Parathyroid adenoma (tissue), 2 donors: ENCODE measurements around the gene ST8SIA2.

ENCODE experiments used
- H2AFZ ChIP-seq: fragments of 300-600 bp; sonication (generic); one replicate; pipeline ENCODE4 v1.7.0; 2017; ENCODE audit warnings: antibody characterized with exemption, mild to moderate bottlenecking
- H3K27ac ChIP-seq: fragments of 300-600 bp; sonication (generic); one replicate; pipeline ENCODE4 v1.7.0; 2017
- H3K27me3 ChIP-seq: fragments of 300-600 bp; sonication (generic); one replicate; pipeline ENCODE4 v1.7.0; 2017; ENCODE audit warnings: low read length; ENCODE audit not compliant: control insufficient read depth, insufficient read depth
- H3K36me3 ChIP-seq: fragments of 300-600 bp; sonication (generic); one replicate; pipeline ENCODE4 v1.7.0; 2017; ENCODE audit warnings: low read length; ENCODE audit not compliant: control insufficient read depth, insufficient read depth
- H3K4me1 ChIP-seq: fragments of 300-600 bp; sonication (generic); one replicate; pipeline ENCODE4 v1.7.0; 2017; ENCODE audit warnings: control low read depth
- H3K4me2 ChIP-seq: fragments of 300-600 bp; sonication (generic); one replicate; pipeline ENCODE4 v1.7.0; 2017; ENCODE audit warnings: low read length
- H3K4me3 ChIP-seq: fragments of 300-600 bp; sonication (generic); one replicate; pipeline ENCODE4 v1.7.0; 2017; ENCODE audit warnings: low read depth, low read length
- H3K79me2 ChIP-seq: fragments of 300-600 bp; sonication (generic); one replicate; pipeline ENCODE4 v1.7.0; 2017; ENCODE audit warnings: control low read depth
- H3K9ac ChIP-seq: fragments of 300-600 bp; sonication (generic); one replicate; pipeline ENCODE4 v1.7.0; 2017; ENCODE audit warnings: mild to moderate bottlenecking
- H3K9me3 ChIP-seq: fragments of 300-600 bp; sonication (generic); one replicate; pipeline ENCODE4 v1.7.0; 2017; ENCODE audit warnings: low read length; ENCODE audit not compliant: control insufficient read depth
- CTCF ChIP-seq: fragments of 300-600 bp; sonication (generic); IDR thresholded peaks from one replicate; pipeline ENCODE4 v1.7.0; 2017; ENCODE audit warnings: antibody characterized with exemption, mild to moderate bottlenecking
- donor health status: primary hyperparathyroidism.

The ST8SIA2 gene

GRCh38 chr15:92393071-92393979 is at the start of gene ST8SIA2:
ST8SIA2 (plus strand) TSS chr15:92393881; CDS start chr15:92394065, 184 bp downstream.
- Histone ChIP-seq H3K79me2 (no peaks in the 10 kb centered on the region), H3K4me3 (no peak within 1 kb of the TSS)

GRCh38 chr15:92343924-92344643 is 49.6 kb upstream of the ST8SIA2 start:
- no peak overlapping the region for H2AFZ ChIP-seq
- peaks cover 3% of the 10 kb centered on the region for H3K4me1 ChIP-seq
- no peaks in the 10 kb centered on the region for H3K9me3 ChIP-seq
- H3K36me3 ChIP-seq, result no peaks in the 10 kb centered on the region
- no peak overlapping the region for H3K27ac ChIP-seq
- H3K79me2 ChIP-seq, result no peaks in the 10 kb centered on the region
- H3K4me2 ChIP-seq, result no peak overlapping the region
- no peak for TF ChIP-seq CTCF
- H3K9ac ChIP-seq, result no peak overlapping the region
- no peaks in the 10 kb centered on the region for H3K27me3 ChIP-seq
- no peak overlapping the region for H3K4me3 ChIP-seq

More at GRCh38 chr15:92393071-92393979, at the start of gene ST8SIA2:
- Histone ChIP-seq H3K36me3 (no peaks in the 10 kb centered on the region), H3K4me2 (no peak within 1 kb of the TSS), H2AFZ (no peak within 1 kb of the TSS), H3K27me3 (no peaks in the 10 kb centered on the region), H3K9me3 (no peaks in the 10 kb centered on the region), H3K9ac (no peak within 1 kb of the TSS), H3K27ac (no peak within 1 kb of the TSS), H3K4me1 (no peaks in the 10 kb centered on the region)
- TF ChIP-seq CTCF, result no peak

GRCh38 chr15:92346063-92346462 is 47.6 kb upstream of the ST8SIA2 start:
- Histone ChIP-seq H3K27ac (no peak overlapping the region), H3K9ac (no peak overlapping the region), H3K4me1 (peaks cover 3% of the 10 kb centered on the region), H3K9me3 (no peaks in the 10 kb centered on the region), H3K4me2 (no peak overlapping the region), H3K27me3 (no peaks in the 10 kb centered on the region), H3K4me3 (no peak overlapping the region), H3K36me3 (no peaks in the 10 kb centered on the region), H3K79me2 (no peaks in the 10 kb centered on the region), H2AFZ (no peak overlapping the region)
- TF ChIP-seq CTCF, result no peak

GRCh38 chr15:92355307-92355706 is 38.4 kb upstream of the ST8SIA2 start:
- no peak overlapping the region for H3K4me2 ChIP-seq
- no peaks in the 10 kb centered on the region for H3K36me3 ChIP-seq
- no peak for TF ChIP-seq CTCF
- no peaks in the 10 kb centered on the region for H3K4me1 ChIP-seq
- no peak overlapping the region for H3K4me3 ChIP-seq
- no peak overlapping the region for H3K9ac ChIP-seq
- H3K27me3 ChIP-seq, result no peaks in the 10 kb centered on the region
- no peak overlapping the region for H3K27ac ChIP-seq
- H3K9me3 ChIP-seq, result no peaks in the 10 kb centered on the region
- H2AFZ ChIP-seq, result no peak overlapping the region
- H3K79me2 ChIP-seq, result no peaks in the 10 kb centered on the region
